ENCODE data around the gene EML1. TPM values are rescaled to one million over a fixed set of nuclear protein-coding genes. Genes with fewer than 3 reads are reported as not detected.

EML1 gene
- total RNA-seq, 1 experiment from 2014 or later, result 12.0 TPM

GRCh38 chr14:99879401-99880295, 86.4 kb downstream of the EML1 start:
- peak; percentile 93 for ATAC-seq
- Histone ChIP-seq H3K36me3 (ENCODE audit: low read depth, low read length) (no peaks in the 10 kb centered on the region), H3F3A (ENCODE audit: low read length, unreplicated experiment) (no peaks in the 10 kb centered on the region), H3K9me3 (ENCODE audit: low read length) (no peaks in the 10 kb centered on the region), H4K20me1 (ENCODE audit: low read length) (no peaks in the 10 kb centered on the region), H2AFZ (ENCODE audit: low read length) (no peak overlapping the region), H3K4me2 (ENCODE audit: low read length) (peak overlapping the region; percentile 62), H3K27me3 (ENCODE audit: low read length) (no peaks in the 10 kb centered on the region), H3K4me3 (ENCODE audit: low read length) (peak overlapping the region; percentile 25; the same call in 1 of the 2 replicates), H3K79me2 (ENCODE audit: low read length) (no peaks in the 10 kb centered on the region), H3K4me1 (ENCODE audit: insufficient read depth, low read length) (peaks cover 20% of the 10 kb centered on the region), H3K9me2 (replicated peaks; ENCODE audit: low read length) (no peaks in the 10 kb centered on the region), H3K9ac (ENCODE audit: low read length) (no peak overlapping the region), H3K27ac (ENCODE audit: low read length) (peak overlapping the region; percentile 57)
- BruUV-seq (replicated peaks), result no TSS peak
- ChIA-PET POLR2A (ENCODE audit: unreplicated experiment) (interaction anchor here (0.6 kb wide), 1 partner anchor 12 kb away, joined by 6 read pairs; no protein-coding TSS in a partner anchor), CTCF (interaction anchor here (0.8 kb wide), 1 partner anchor 65 kb away, joined by 9 read pairs; no protein-coding TSS in a partner anchor)
- intact Hi-C loops (cut with micrococcal nuclease), result loop anchor here (5.0 kb wide), 1 partner anchor 42 kb away; no protein-coding TSS in a partner anchor
- peak; percentile 86 for DNase-seq
- TF ChIP-seq EZH2phosphoT487 (IDR thresholded peaks at IDR 0.05; ENCODE audit: borderline replicate concordance, low read length), result no peak
- no peak for TF ChIP-seq CTCF (conservative IDR thresholded peaks at IDR 0.05; ENCODE audit: low read depth, low read length)
- no peak for TF ChIP-seq EZH2 (IDR thresholded peaks at IDR 0.05; ENCODE audit: low read length, unreplicated experiment)

GRCh38 chr14:99880651-99881420, 87.6 kb downstream of the EML1 start:
- POLR2A ChIA-PET (ENCODE audit: unreplicated experiment), result no interaction called here
- H3K9me2 ChIP-seq (replicated peaks; ENCODE audit: low read length), result no peaks in the 10 kb centered on the region

More at GRCh38 chr14:99880651-99881420, 87.6 kb downstream of the EML1 start:
- BruUV-seq (replicated peaks), result no TSS peak
- CTCF ChIA-PET, result interaction anchor here (0.6 kb wide), 1 partner anchor 197 kb away, joined by 10 read pairs; the partner anchor contains the start of gene CYP46A1
- H3K27ac ChIP-seq (ENCODE audit: low read length), result no peak overlapping the region
- H3K4me3 ChIP-seq (ENCODE audit: low read length), result no peak overlapping the region
- no peak overlapping the region for H3K9ac ChIP-seq (ENCODE audit: low read length)
- intact Hi-C loops (cut with micrococcal nuclease), result no loop called here
- DNase-seq (no peak), ATAC-seq (no peak)
- H2AFZ ChIP-seq (ENCODE audit: low read length), result no peak overlapping the region
- no peaks in the 10 kb centered on the region for H3F3A ChIP-seq (ENCODE audit: low read length, unreplicated experiment)
- H4K20me1 ChIP-seq (ENCODE audit: low read length), result no peaks in the 10 kb centered on the region
- TF ChIP-seq EZH2 (IDR thresholded peaks at IDR 0.05; ENCODE audit: low read length, unreplicated experiment), result no peak
- no peak overlapping the region for H3K4me2 ChIP-seq (ENCODE audit: low read length)
- no peaks in the 10 kb centered on the region for H3K27me3 ChIP-seq (ENCODE audit: low read length)
- no peaks in the 10 kb centered on the region for H3K9me3 ChIP-seq (ENCODE audit: low read length)
- H3K79me2 ChIP-seq (ENCODE audit: low read length), result no peaks in the 10 kb centered on the region
- H3K36me3 ChIP-seq (ENCODE audit: low read depth, low read length), result no peaks in the 10 kb centered on the region
- peaks cover 20% of the 10 kb centered on the region for H3K4me1 ChIP-seq (ENCODE audit: insufficient read depth, low read length)

Measured in PC-3 (cell line).